K562 (cell line): Measurements from ENCODE around the gene LAMA3. TPM values are rescaled to one million over a fixed set of nuclear protein-coding genes. Genes with fewer than 3 reads are reported as not detected.

Experiments used
- ATAC-seq: fragments of 200-7000 bp; cut with Tn5 transposase; 3 replicates; pipeline ENCODE4 v1.9.1; 2020; ENCODE audit warnings: moderate library complexity
- BruUV-seq: library from RNA; stranded (reverse); fragments of 400-500 nt; replicated peaks from 2 replicates; lab custom pipeline; 2021; lab: Mats Ljungman, UMichigan
- CTCF ChIA-PET: fragments of 300-600 bp; formaldehyde crosslinking; extraction: SDS; loops from one replicate; lab custom pipeline; 2021; ENCODE audit warnings: low intra/inter-chr PET ratio; lab: Yijun Ruan, JAX
- POLR2A ChIA-PET: fragments of 300-600, 350-650 bp; sonication (Branson Sonifier 250); formaldehyde crosslinking; extraction: SDS; loops from one replicate; lab custom pipeline; 2021; ENCODE audit warnings: antibody characterized with exemption, inconsistent platforms; lab: Yijun Ruan, JAX
- DNase-seq, 4 experiments: peaks; one replicate each; pipeline versions ENCODE4 v3.0.0 to v3.0.0-alpha.2; 2011 to 2018; ENCODE audit warnings: low spot score in 3 of 4, mixed read lengths in 3 of 4; ENCODE audit errors: extremely low read depth in 1 of 4
- FAIRE-seq: peaks from 2 replicates; lab custom pipeline; 2011; peaks lifted over from hg19 to GRCh38; lab: Jason Lieb, UNC
- H2AFZ ChIP-seq: 2 replicates; pipeline ENCODE4 v1.6.0; 2011; ENCODE audit warnings: low read depth, low read length, control low read depth, inconsistent platforms
- H3K27ac ChIP-seq: fragments of 200-600 bp; 3 replicates; pipeline ENCODE4 v1.8.0; 2011; ENCODE audit warnings: low read depth, mild to moderate bottlenecking, control low read depth, inconsistent platforms, low read length, moderate library complexity, mixed read lengths; ENCODE audit errors: extremely low read depth
- H3K27me3 ChIP-seq, 2 experiments: fragments of 300-600 bp in 1 of 2; 2 replicates in 1 of 2; 3 replicates in 1 of 2; pipeline versions ENCODE4 v1.6.0 to v1.8.0; 2011; ENCODE audit warnings: inconsistent platforms in 2 of 2, low read length in 2 of 2, mild to moderate bottlenecking in 1 of 2, mixed read lengths in 1 of 2, moderate library complexity in 1 of 2; ENCODE audit not compliant: control insufficient read depth in 2 of 2, insufficient read depth in 2 of 2
- H3K36me3 ChIP-seq: fragments of 300-600 bp; 3 replicates; pipeline ENCODE4 v1.8.0; 2011; ENCODE audit warnings: mild to moderate bottlenecking, low read length, inconsistent platforms; ENCODE audit not compliant: control insufficient read depth, insufficient read depth
- H3K4me1 ChIP-seq, 2 experiments: fragments of 200-600 bp in 1 of 2; replicated peaks in 1 of 2; 2 replicates in 1 of 2; 3 replicates in 1 of 2; pipeline versions ENCODE4 v1.5.1 to v1.8.0; 2011; ENCODE audit warnings: inconsistent platforms in 2 of 2, low read length in 2 of 2, mild to moderate bottlenecking in 1 of 2, mixed read lengths in 1 of 2, moderate library complexity in 1 of 2; ENCODE audit not compliant: control insufficient read depth in 2 of 2, insufficient read depth in 2 of 2
- H3K4me2 ChIP-seq: 2 replicates; pipeline ENCODE4 v1.6.1; 2011; ENCODE audit warnings: low read length, control low read depth, inconsistent platforms, mixed read lengths; ENCODE audit not compliant: insufficient read depth
- H3K4me3 ChIP-seq: fragments of 200-600 bp; sonication (generic), shearing (Covaris generic); 2 replicates; pipeline ENCODE4 v1.5.1; 2016; ENCODE audit warnings: control low read depth, inconsistent platforms
- H3K79me2 ChIP-seq: fragments of 200-600 bp; 3 replicates; pipeline ENCODE4 v1.8.0; 2011; ENCODE audit warnings: low read length, inconsistent platforms; ENCODE audit not compliant: control insufficient read depth, insufficient read depth
- H3K9ac ChIP-seq, 2 experiments: 2 replicates each; pipeline versions ENCODE4 v1.6.0 to v1.6.1; 2011; ENCODE audit warnings: low read depth in 2 of 2, low read length in 2 of 2, control low read depth in 1 of 2, inconsistent platforms in 1 of 2, mild to moderate bottlenecking in 1 of 2, mixed read lengths in 1 of 2; ENCODE audit not compliant: insufficient read depth in 1 of 2
- H3K9me1 ChIP-seq: one replicate; pipeline ENCODE4 v1.6.0; 2011; ENCODE audit warnings: inconsistent platforms, mild to moderate bottlenecking, low read length, moderate library complexity; ENCODE audit not compliant: control insufficient read depth, insufficient read depth
- H3K9me3 ChIP-seq: replicated peaks from 2 replicates; pipeline ENCODE4 v1.5.1; 2011; ENCODE audit warnings: low read depth, low read length, inconsistent platforms; ENCODE audit not compliant: control insufficient read depth, insufficient read depth
- H4K20me1 ChIP-seq: replicated peaks from 2 replicates; pipeline ENCODE4 v1.6.1; 2011; ENCODE audit warnings: low read length, inconsistent platforms, mixed read lengths; ENCODE audit not compliant: control insufficient read depth, insufficient read depth
- AFF4 ChIP-seq: sonication (generic); formaldehyde crosslinking; IDR thresholded peaks from 2 replicates; pipeline ENCODE4 v1.8.0; 2023; ENCODE audit warnings: mild to moderate bottlenecking, missing genetic modification reagents
- GTF2F1 ChIP-seq: IDR thresholded peaks from 2 replicates; pipeline ENCODE4 v1.6.1; 2011; ENCODE audit warnings: low read depth, low read length, improper control_type of control experiment
- PHF21A ChIP-seq: fragments of 450-650 bp; IDR thresholded peaks from 2 replicates; pipeline ENCODE4 v1.6.1; 2017; ENCODE audit warnings: low read depth, borderline replicate concordance
- USF2 ChIP-seq: sonication (generic); formaldehyde crosslinking; IDR thresholded peaks from 2 replicates; pipeline ENCODE4 v1.5.0; 2020; ENCODE audit warnings: missing genetic modification reagents
- ZNF436 ChIP-seq: fragments of 250-450, 450-650 bp; sonication (Bioruptor Pico); formaldehyde crosslinking; IDR thresholded peaks from 2 replicates; pipeline ENCODE4 v1.7.0; 2020; ENCODE audit warnings: mild to moderate bottlenecking
- WGBS: fragments of 100-300 bp; shearing (Covaris generic); methylation state at CpG from one replicate; pipeline ENCODE4 v1.1.6; 2016; ENCODE audit warnings: low coverage, mixed read lengths; ENCODE audit not compliant: insufficient coverage; ENCODE audit errors: missing lambda C conversion rate; 5-methylcytosine and 5-hydroxymethylcytosine counted together
- in situ Hi-C: fragments of 300-500 bp; cut with MboI; formaldehyde crosslinking; loops from 4 replicates; pipeline ENCODE4 v1.15.0; 2018; ENCODE audit warnings: inconsistent platforms, mixed read lengths
- intact Hi-C: fragments of 100-400 bp; cut with micrococcal nuclease; formaldehyde crosslinking; loops from 2 replicates; pipeline ENCODE4 v1.14.2; 2022
- polyA plus RNA-seq, 8 experiments: library from polyadenylated mRNA; depleted of rRNA in 4 of 8; stranded (reverse) in 5 of 8; unstranded in 3 of 8; fragments of >200 nt; fragmentation: Nextera tagmentation in 2 of 8; fragmentation: Illumina TruSeq in 1 of 8; extraction: Ambion mirVana in 2 of 8; extraction: Trizol in 1 of 8; gene quantifications; 2 replicates each; pipeline versions ENCODE4 v1.2.1 to v1.2.3, GENCODE V29; 2011 to 2014; ENCODE audit warnings: inconsistent platforms in 1 of 8, missing spikeins in 1 of 8
- total RNA-seq, 7 experiments: library from RNA; depleted of rRNA in 6 of 7; stranded (reverse); fragments of >200 nt in 6 of 7; fragmentation: Illumina TruSeq in 2 of 7; extraction: Trizol in 2 of 7; gene quantifications; 2 replicates each; pipeline versions ENCODE4 v1.2.1 to v1.2.3, GENCODE V29; 2011 to 2021; ENCODE audit warnings: low replicate concordance in 1 of 7

LAMA3 gene
- total and polyA plus RNA-seq, 9 of the 15 experiments (the other 6 are each of a cell fraction or from before 2014, with no cell fraction given), result 0.07 TPM; not detected in 8

- ATAC-seq, result peak; percentile 50; the same call in 2 of the 3 replicates
- Histone ChIP-seq H2AFZ (no peak overlapping the region), H3K79me2 (no peaks in the 10 kb centered on the region), H3K4me2 (no peak overlapping the region), H4K20me1 (no peaks in the 10 kb centered on the region), H3K27me3 (peaks cover 0 to 2% of the 10 kb centered on the region in 2 experiments; a peak in 1 of 5 replicates), H3K27ac (no peak overlapping the region), H3K9me1 (no peaks in the 10 kb centered on the region), H3K9me3 (no peaks in the 10 kb centered on the region), H3K9ac (no peak overlapping the region), H3K36me3 (no peaks in the 10 kb centered on the region), H3K4me3 (no peak overlapping the region), H3K4me1 (no peaks in the 10 kb centered on the region)
- ChIA-PET CTCF (no interaction called here), POLR2A (no interaction called here)
- peak; percentile 11 for FAIRE-seq
- TF ChIP-seq USF2 (CRISPR knock-in tag) (peak; percentile 46), GTF2F1 (no peak)
- WGBS, result 2% methylated on average over 6 of the region's 6 CpGs
- intact Hi-C loops, result no loop called here
- DNase-seq, result peak in 1 of 4 experiments; percentile 7
- in situ Hi-C loops, result no loop called here
- no TSS peak for BruUV-seq
These were observed 247.2 kb downstream of the LAMA3 start for GRCh38 chr18:23936381-23936958.

GRCh38 chr18:23938043-23938756 is 248.9 kb downstream of the LAMA3 start:
- no peaks in the 10 kb centered on the region for H4K20me1 ChIP-seq
- no peak overlapping the region for H3K4me2 ChIP-seq
- no TSS peak for BruUV-seq
- no peaks in the 10 kb centered on the region for H3K36me3 ChIP-seq
- in situ Hi-C loops, result no loop called here
- no peak for FAIRE-seq
- peaks cover 0 to 2% of the 10 kb centered on the region in 2 experiments; a peak in 1 of 5 replicates for H3K27me3 ChIP-seq
- no peaks in the 10 kb centered on the region for H3K9me1 ChIP-seq
- ATAC-seq, result peak; percentile 65
- H3K4me1 ChIP-seq, result no peaks in the 10 kb centered on the region
- H3K9ac ChIP-seq, result no peak overlapping the region
- intact Hi-C loops, result no loop called here
- no peaks in the 10 kb centered on the region for H3K9me3 ChIP-seq
- H2AFZ ChIP-seq, result no peak overlapping the region
- ChIA-PET POLR2A (interaction anchor here (0.6 to 1.1 kb wide), 2 partner anchors 11 to 15 kb away, joined by 3 read pairs; no protein-coding TSS in a partner anchor), CTCF (no interaction called here)
- H3K79me2 ChIP-seq, result no peaks in the 10 kb centered on the region
- 0% methylated on average over 11 of the region's 11 CpGs for whole genome bisulfite sequencing
- DNase-seq, result peak in 3 of 4 experiments; percentile 3 to 30 (median 27)
- no peak overlapping the region for H3K27ac ChIP-seq
- H3K4me3 ChIP-seq, result no peak overlapping the region
- TF ChIP-seq ZNF436 (CRISPR knock-in tag), result no peak
- TF ChIP-seq AFF4 (CRISPR knock-in tag), result no peak
- TF ChIP-seq PHF21A, result no peak
